OCI-LY7 (cell line): ENCODE results near the gene CAPZA2.

ENCODE experiments used
- CTCF ChIP-seq: fragments of 200-600 bp; sonication (generic); conservative IDR thresholded peaks from 2 replicates; pipeline ENCODE4 v1.5.1; 2014; ENCODE audit warnings: mild to moderate bottlenecking, antibody characterized with exemption, low read length, moderate library complexity, mixed read lengths
- EZH2phosphoT487 ChIP-seq: fragments of 200-600 bp; sonication (generic); IDR thresholded peaks from 2 replicates; pipeline ENCODE4 v1.6.1; 2018; ENCODE audit warnings: low read depth, borderline replicate concordance, mild to moderate bottlenecking, mixed run types, antibody characterized with exemption, low read length, moderate library complexity, mixed read lengths

- TF ChIP-seq CTCF (no peak), EZH2phosphoT487 (no peak)
These were observed 26.5 kb downstream of the CAPZA2 start for GRCh38 chr7:116888895-116889294.
